K562 (cell line): ENCODE measurements around the gene KRI1. TPM values are rescaled to one million over a fixed set of nuclear protein-coding genes. Genes with fewer than 3 reads are reported as not detected.

Experiments used
- ATAC-seq: fragments of 200-7000 bp; cut with Tn5 transposase; 3 replicates; pipeline ENCODE4 v1.9.1; 2020; ENCODE audit warnings: moderate library complexity
- BruUV-seq: library from RNA; stranded (reverse); fragments of 400-500 nt; replicated peaks from 2 replicates; lab custom pipeline; 2021; lab: Mats Ljungman, UMichigan
- CTCF ChIA-PET: fragments of 300-600 bp; formaldehyde crosslinking; extraction: SDS; loops from one replicate; lab custom pipeline; 2021; ENCODE audit warnings: low intra/inter-chr PET ratio; lab: Yijun Ruan, JAX
- POLR2A ChIA-PET: fragments of 300-600, 350-650 bp; sonication (Branson Sonifier 250); formaldehyde crosslinking; extraction: SDS; loops from one replicate; lab custom pipeline; 2021; ENCODE audit warnings: antibody characterized with exemption, inconsistent platforms; lab: Yijun Ruan, JAX
- DNase-seq, 4 experiments: peaks; one replicate each; pipeline versions ENCODE4 v3.0.0 to v3.0.0-alpha.2; 2011 to 2018; ENCODE audit warnings: low spot score in 3 of 4, mixed read lengths in 3 of 4; ENCODE audit errors: extremely low read depth in 1 of 4
- FAIRE-seq: peaks from 2 replicates; lab custom pipeline; 2011; peaks lifted over from hg19 to GRCh38; lab: Jason Lieb, UNC
- H2AFZ ChIP-seq: 2 replicates; pipeline ENCODE4 v1.6.0; 2011; ENCODE audit warnings: low read depth, low read length, control low read depth, inconsistent platforms
- H3K27ac ChIP-seq: fragments of 200-600 bp; 3 replicates; pipeline ENCODE4 v1.8.0; 2011; ENCODE audit warnings: low read depth, mild to moderate bottlenecking, control low read depth, inconsistent platforms, low read length, moderate library complexity, mixed read lengths; ENCODE audit errors: extremely low read depth
- H3K27me3 ChIP-seq, 2 experiments: fragments of 300-600 bp in 1 of 2; 2 replicates in 1 of 2; 3 replicates in 1 of 2; pipeline versions ENCODE4 v1.6.0 to v1.8.0; 2011; ENCODE audit warnings: inconsistent platforms in 2 of 2, low read length in 2 of 2, mild to moderate bottlenecking in 1 of 2, mixed read lengths in 1 of 2, moderate library complexity in 1 of 2; ENCODE audit not compliant: control insufficient read depth in 2 of 2, insufficient read depth in 2 of 2
- H3K36me3 ChIP-seq: fragments of 300-600 bp; 3 replicates; pipeline ENCODE4 v1.8.0; 2011; ENCODE audit warnings: mild to moderate bottlenecking, low read length, inconsistent platforms; ENCODE audit not compliant: control insufficient read depth, insufficient read depth
- H3K4me1 ChIP-seq, 2 experiments: fragments of 200-600 bp in 1 of 2; replicated peaks in 1 of 2; 2 replicates in 1 of 2; 3 replicates in 1 of 2; pipeline versions ENCODE4 v1.5.1 to v1.8.0; 2011; ENCODE audit warnings: inconsistent platforms in 2 of 2, low read length in 2 of 2, mild to moderate bottlenecking in 1 of 2, mixed read lengths in 1 of 2, moderate library complexity in 1 of 2; ENCODE audit not compliant: control insufficient read depth in 2 of 2, insufficient read depth in 2 of 2
- H3K4me2 ChIP-seq: 2 replicates; pipeline ENCODE4 v1.6.1; 2011; ENCODE audit warnings: low read length, control low read depth, inconsistent platforms, mixed read lengths; ENCODE audit not compliant: insufficient read depth
- H3K4me3 ChIP-seq: fragments of 200-600 bp; sonication (generic), shearing (Covaris generic); 2 replicates; pipeline ENCODE4 v1.5.1; 2016; ENCODE audit warnings: control low read depth, inconsistent platforms
- H3K79me2 ChIP-seq: fragments of 200-600 bp; 3 replicates; pipeline ENCODE4 v1.8.0; 2011; ENCODE audit warnings: low read length, inconsistent platforms; ENCODE audit not compliant: control insufficient read depth, insufficient read depth
- H3K9ac ChIP-seq, 2 experiments: 2 replicates each; pipeline versions ENCODE4 v1.6.0 to v1.6.1; 2011; ENCODE audit warnings: low read depth in 2 of 2, low read length in 2 of 2, control low read depth in 1 of 2, inconsistent platforms in 1 of 2, mild to moderate bottlenecking in 1 of 2, mixed read lengths in 1 of 2; ENCODE audit not compliant: insufficient read depth in 1 of 2
- H3K9me1 ChIP-seq: one replicate; pipeline ENCODE4 v1.6.0; 2011; ENCODE audit warnings: inconsistent platforms, mild to moderate bottlenecking, low read length, moderate library complexity; ENCODE audit not compliant: control insufficient read depth, insufficient read depth
- H3K9me3 ChIP-seq: replicated peaks from 2 replicates; pipeline ENCODE4 v1.5.1; 2011; ENCODE audit warnings: low read depth, low read length, inconsistent platforms; ENCODE audit not compliant: control insufficient read depth, insufficient read depth
- H4K20me1 ChIP-seq: replicated peaks from 2 replicates; pipeline ENCODE4 v1.6.1; 2011; ENCODE audit warnings: low read length, inconsistent platforms, mixed read lengths; ENCODE audit not compliant: control insufficient read depth, insufficient read depth
- EP300 ChIP-seq: IDR thresholded peaks from 2 replicates; pipeline ENCODE4 v1.6.1; 2012; ENCODE audit warnings: low read length, improper control_type of control experiment
- ETV1 ChIP-seq: fragments of 450-650 bp; conservative IDR thresholded peaks from 2 replicates; pipeline ENCODE4 v1.6.1; 2016; ENCODE audit warnings: missing genetic modification characterization, control low read depth, low read depth, missing compliant biosample characterization
- STAT6 ChIP-seq: sonication (generic); formaldehyde crosslinking; IDR thresholded peaks from 2 replicates; pipeline ENCODE4 v1.8.1; 2023; ENCODE audit warnings: mild to moderate bottlenecking, missing genetic modification reagents
- TRIM24 ChIP-seq, 2 experiments: fragments of 450-650 bp; IDR thresholded peaks; 2 replicates each; pipeline ENCODE4 v1.6.1; 2016
- ZFPM2 ChIP-seq: fragments of 250-450 bp; sonication (Bioruptor Pico); IDR thresholded peaks from 2 replicates; pipeline ENCODE4 v1.5.1; 2022; ENCODE audit warnings: mild to moderate bottlenecking
- ZNF263 ChIP-seq: sonication (generic); formaldehyde crosslinking; IDR thresholded peaks from 2 replicates; pipeline ENCODE4 v1.8.0; 2022; ENCODE audit warnings: mild to moderate bottlenecking, missing genetic modification reagents, borderline replicate concordance
- ZNF384 ChIP-seq: IDR thresholded peaks from 2 replicates; pipeline ENCODE4 v1.6.1; 2012; ENCODE audit warnings: low read depth, low read length, improper control_type of control experiment
- WGBS: fragments of 100-300 bp; shearing (Covaris generic); methylation state at CpG from one replicate; pipeline ENCODE4 v1.1.6; 2016; ENCODE audit warnings: low coverage, mixed read lengths; ENCODE audit not compliant: insufficient coverage; ENCODE audit errors: missing lambda C conversion rate; 5-methylcytosine and 5-hydroxymethylcytosine counted together
- in situ Hi-C: fragments of 300-500 bp; cut with MboI; formaldehyde crosslinking; loops from 4 replicates; pipeline ENCODE4 v1.15.0; 2018; ENCODE audit warnings: inconsistent platforms, mixed read lengths
- intact Hi-C: fragments of 100-400 bp; cut with micrococcal nuclease; formaldehyde crosslinking; loops from 2 replicates; pipeline ENCODE4 v1.14.2; 2022
- polyA plus RNA-seq, 8 experiments: library from polyadenylated mRNA; depleted of rRNA in 4 of 8; stranded (reverse) in 5 of 8; unstranded in 3 of 8; fragments of >200 nt; fragmentation: Nextera tagmentation in 2 of 8; fragmentation: Illumina TruSeq in 1 of 8; extraction: Ambion mirVana in 2 of 8; extraction: Trizol in 1 of 8; gene quantifications; 2 replicates each; pipeline versions ENCODE4 v1.2.1 to v1.2.3, GENCODE V29; 2011 to 2014; ENCODE audit warnings: inconsistent platforms in 1 of 8, missing spikeins in 1 of 8
- total RNA-seq, 7 experiments: library from RNA; depleted of rRNA in 6 of 7; stranded (reverse); fragments of >200 nt in 6 of 7; fragmentation: Illumina TruSeq in 2 of 7; extraction: Trizol in 2 of 7; gene quantifications; 2 replicates each; pipeline versions ENCODE4 v1.2.1 to v1.2.3, GENCODE V29; 2011 to 2021; ENCODE audit warnings: low replicate concordance in 1 of 7

Gene KRI1
- total and polyA plus RNA-seq, 9 of the 15 experiments (the other 6 are each of a cell fraction or from before 2014, with no cell fraction given), result 1.1 to 50.7 (median 24.7) TPM

GRCh38 chr19:10518444-10519361 lies 47.1 kb downstream of the KRI1 start (continued):
- TF ChIP-seq STAT6, result no peak

- peak overlapping the region in 1 of 2 experiments; percentile 86; a peak in 3 of 4 replicates for H3K9ac ChIP-seq
- BruUV-seq, result no TSS peak
- no peaks in the 10 kb centered on the region for H3K36me3 ChIP-seq
- no peaks in the 10 kb centered on the region for H3K79me2 ChIP-seq
- POLR2A ChIA-PET, result interaction anchor here (0.6 kb wide), 2 partner anchors 9 to 47 kb away, joined by 3 to 5 read pairs; no protein-coding TSS in a partner anchor
- peak overlapping the region; percentile 30 for H3K4me3 ChIP-seq
- FAIRE-seq (peak; percentile 86), DNase-seq (peak; percentile 62 to 88 (median 76)), ATAC-seq (peak; percentile 78)
- in situ Hi-C loops, result no loop called here
- 7% methylated on average over 21 of the region's 27 CpGs for WGBS
- H3K4me1 ChIP-seq, result peaks cover 19 to 48% of the 10 kb centered on the region in 2 experiments; a peak in 4 of 5 replicates
- CTCF ChIA-PET, result interaction anchor here (0.9 kb wide), 1 partner anchor 12 kb away, joined by 3 read pairs; no protein-coding TSS in a partner anchor
- intact Hi-C loops, result no loop called here
- peak overlapping the region; percentile 69 for H2AFZ ChIP-seq
- no peaks in the 10 kb centered on the region for H3K9me1 ChIP-seq
- H3K27me3 ChIP-seq, result peaks cover 0 to 16% of the 10 kb centered on the region in 2 experiments; a peak in 4 of 5 replicates
- H3K27ac ChIP-seq, result no peak overlapping the region
- no peaks in the 10 kb centered on the region; the same call in 1 of the 2 replicates for H4K20me1 ChIP-seq
- H3K4me2 ChIP-seq, result peak overlapping the region; percentile 49
- no peaks in the 10 kb centered on the region for H3K9me3 ChIP-seq
- TF ChIP-seq ZFPM2 (CRISPR knock-in tag) (no peak), TRIM24 (IDR thresholded peaks at IDR 0.05) (peak in 1 of 2 experiments; percentile 31; a peak in 1 of 4 replicates), ZNF384 (peak; percentile 79), ZNF263 (CRISPR knock-in tag) (peak; percentile 18; the same call in 1 of the 2 replicates), ETV1 (tag) (0 out of 2 replicates have a peak, but pooled peaks have one; percentile 25), EP300 (no peak)
Observed at GRCh38 chr19:10517760-10518443, 47.9 kb downstream of the KRI1 start.
